IPS-18c (cell line): Measurements from ENCODE around the gene NFE2L1.
A peak's percentile ranks its signal among the peaks of the same experiment; 100 is the strongest.
"Not testable (repeated sequence)": the region's sequence is repeated elsewhere in the genome, so short reads cannot be mapped to it uniquely, and the experiment has no call there.

ENCODE experiments used
- H3K4me3 ChIP-seq: 2 replicates; pipeline ENCODE4 v1.7.0; 2013; ENCODE audit warnings: low read depth, mild to moderate bottlenecking, low read length, moderate library complexity; ENCODE audit not compliant: insufficient read depth
- H3K9me3 ChIP-seq: one replicate; pipeline ENCODE4 v1.6.1; 2013; ENCODE audit warnings: mild to moderate bottlenecking, low read length, moderate library complexity; ENCODE audit not compliant: control insufficient read depth, insufficient read depth

NFE2L1 gene

DNA sequence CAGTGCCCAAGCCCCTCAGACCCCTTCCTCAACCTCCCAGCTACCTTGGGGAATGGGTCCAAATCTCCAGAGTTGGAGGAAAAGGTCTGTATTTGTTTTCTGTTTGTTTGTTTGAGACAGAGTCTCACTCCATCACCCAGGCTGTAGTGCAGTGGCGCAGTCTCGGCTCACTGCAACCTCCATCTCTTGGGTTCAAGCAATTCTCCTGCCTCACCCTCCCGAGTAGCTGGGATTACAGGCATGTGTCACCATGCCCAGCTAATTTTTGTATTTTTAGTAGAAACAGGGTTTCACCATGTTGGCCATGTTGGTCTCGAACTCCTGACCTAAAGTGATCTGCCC lies 30.4 kb upstream of the NFE2L1 start:
- not testable (repeated sequence) for H3K9me3 ChIP-seq, H3K4me3 ChIP-seq

DNA sequence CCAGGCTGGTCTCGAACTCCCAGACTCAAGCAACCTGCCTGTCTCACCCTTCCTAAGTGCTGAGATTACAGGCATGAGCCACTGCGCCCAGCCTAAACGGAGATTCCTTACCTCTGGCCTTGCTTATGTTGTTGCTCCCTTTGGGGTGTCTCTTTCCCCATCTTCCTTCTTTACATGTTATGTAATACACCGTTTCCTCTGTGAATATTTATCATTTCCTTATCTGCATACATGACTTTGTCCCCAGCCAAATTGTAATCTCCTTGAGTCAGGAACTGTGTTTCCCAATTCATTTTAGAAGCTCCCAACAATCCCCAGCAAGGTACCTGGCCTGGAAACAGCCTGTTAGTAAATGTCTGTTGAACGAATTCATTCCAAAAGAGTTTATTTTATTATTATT lies 26.2 kb upstream of the NFE2L1 start:
- peaks cover 2% of the 10 kb centered on the region for H3K9me3 ChIP-seq
- H3K4me3 ChIP-seq = no peak overlapping the region

DNA sequence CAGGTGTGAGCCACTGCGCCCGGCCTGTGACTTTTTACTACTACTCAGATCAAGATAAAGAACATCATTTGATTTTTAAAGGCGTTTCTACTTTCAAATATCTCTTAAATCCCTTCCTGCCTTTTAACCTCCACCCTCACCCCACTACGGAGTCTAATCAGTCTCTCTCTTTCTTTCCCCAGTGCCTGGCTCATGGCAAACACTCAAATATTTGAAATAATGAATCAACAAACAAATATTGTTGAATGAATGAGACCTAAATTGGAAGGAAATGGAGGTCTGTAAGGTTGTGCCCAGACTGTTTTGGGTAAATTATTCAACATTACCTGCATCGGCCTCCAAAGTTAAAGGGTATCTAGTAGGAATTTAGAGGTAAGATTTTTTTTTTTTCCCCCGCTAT lies 25.3 kb upstream of the NFE2L1 start:
- Histone ChIP-seq H3K4me3 (no peak overlapping the region), H3K9me3 (peaks cover 2% of the 10 kb centered on the region)

DNA sequence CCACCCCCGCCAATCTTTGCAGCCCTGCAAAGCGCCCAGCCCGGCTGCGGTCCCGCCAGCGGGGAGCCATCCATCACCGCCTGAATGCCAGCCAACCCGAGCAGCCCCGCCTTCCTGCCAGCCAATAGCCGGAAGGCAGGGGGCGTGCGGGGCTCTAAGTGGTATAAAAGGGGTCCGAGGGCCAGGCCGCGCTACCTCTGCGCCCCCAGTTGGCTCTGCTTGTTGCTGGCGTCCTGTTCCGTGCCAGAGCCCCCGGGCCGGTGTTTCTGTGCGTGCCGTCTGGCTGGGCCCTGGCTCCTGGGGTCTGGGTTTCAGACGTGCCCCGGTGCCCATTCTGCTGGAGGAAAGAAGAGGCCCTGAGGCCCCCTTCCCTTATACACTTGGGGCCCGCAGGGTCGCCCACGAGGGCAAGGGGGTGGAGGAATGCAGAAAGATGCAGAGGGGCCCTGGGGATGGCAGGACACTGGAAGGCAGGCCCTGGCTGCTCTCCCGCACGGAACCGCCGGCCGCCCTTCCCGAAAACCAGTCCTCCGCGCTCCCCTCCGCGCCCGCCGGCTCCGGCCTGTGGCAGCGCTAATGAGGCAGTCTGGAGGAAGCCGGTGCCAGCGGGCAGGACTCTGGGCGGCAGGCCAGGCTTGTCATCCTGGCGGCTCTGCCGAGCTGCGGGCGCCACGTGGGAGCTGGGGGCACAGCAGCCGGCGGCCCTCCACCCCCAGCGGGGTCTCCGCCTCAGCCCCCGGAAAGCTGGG lies 24.6 kb upstream of the NFE2L1 start:
- H3K4me3 ChIP-seq = peak overlapping the region; percentile 60

GRCh38 chr17:48024149-48025039 lies 23.8 kb upstream of the NFE2L1 start:
- Histone ChIP-seq H3K4me3 (peak overlapping the region; percentile 60), H3K9me3 (peaks cover 2% of the 10 kb centered on the region)

More for the DNA sequence above, 24.6 kb upstream of the NFE2L1 start:
- peaks cover 2% of the 10 kb centered on the region for H3K9me3 ChIP-seq

GRCh38 chr17:48025040-48025903 lies 22.9 kb upstream of the NFE2L1 start:
- H3K9me3 ChIP-seq = peaks cover 2% of the 10 kb centered on the region
- peak overlapping the region; percentile 60 for H3K4me3 ChIP-seq

DNA sequence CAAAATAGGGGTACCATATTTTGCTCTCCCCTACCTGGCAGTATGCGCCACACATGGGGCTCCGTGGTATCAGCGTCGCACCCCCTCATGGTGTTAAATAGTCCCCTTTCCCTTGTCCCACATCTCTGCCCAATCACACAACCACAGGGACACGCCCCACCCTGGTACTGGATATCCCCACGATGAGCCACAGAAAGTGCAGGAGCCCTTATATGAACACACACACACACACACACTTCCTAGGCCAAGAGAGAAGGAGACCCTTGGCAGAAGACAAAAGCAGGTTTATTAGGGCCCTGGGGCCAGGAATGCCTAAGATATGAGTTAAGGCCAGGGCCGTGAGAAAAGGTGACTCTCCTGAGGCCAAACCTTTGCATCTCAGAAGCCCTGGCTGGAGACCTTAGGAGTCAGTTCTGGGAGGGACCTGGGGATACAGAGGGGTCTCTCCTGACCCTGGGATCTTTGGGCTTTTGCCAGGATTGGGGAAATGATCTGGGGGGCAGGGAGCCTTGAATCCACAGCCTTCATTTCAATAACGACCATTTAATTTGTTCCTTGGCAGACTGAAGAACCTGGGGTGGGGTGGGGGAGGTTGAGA lies 22.2 kb upstream of the NFE2L1 start:
- Histone ChIP-seq H3K4me3 (peak overlapping the region; percentile 38; the same call in 1 of the 2 replicates), H3K9me3 (peaks cover 2% of the 10 kb centered on the region)

DNA sequence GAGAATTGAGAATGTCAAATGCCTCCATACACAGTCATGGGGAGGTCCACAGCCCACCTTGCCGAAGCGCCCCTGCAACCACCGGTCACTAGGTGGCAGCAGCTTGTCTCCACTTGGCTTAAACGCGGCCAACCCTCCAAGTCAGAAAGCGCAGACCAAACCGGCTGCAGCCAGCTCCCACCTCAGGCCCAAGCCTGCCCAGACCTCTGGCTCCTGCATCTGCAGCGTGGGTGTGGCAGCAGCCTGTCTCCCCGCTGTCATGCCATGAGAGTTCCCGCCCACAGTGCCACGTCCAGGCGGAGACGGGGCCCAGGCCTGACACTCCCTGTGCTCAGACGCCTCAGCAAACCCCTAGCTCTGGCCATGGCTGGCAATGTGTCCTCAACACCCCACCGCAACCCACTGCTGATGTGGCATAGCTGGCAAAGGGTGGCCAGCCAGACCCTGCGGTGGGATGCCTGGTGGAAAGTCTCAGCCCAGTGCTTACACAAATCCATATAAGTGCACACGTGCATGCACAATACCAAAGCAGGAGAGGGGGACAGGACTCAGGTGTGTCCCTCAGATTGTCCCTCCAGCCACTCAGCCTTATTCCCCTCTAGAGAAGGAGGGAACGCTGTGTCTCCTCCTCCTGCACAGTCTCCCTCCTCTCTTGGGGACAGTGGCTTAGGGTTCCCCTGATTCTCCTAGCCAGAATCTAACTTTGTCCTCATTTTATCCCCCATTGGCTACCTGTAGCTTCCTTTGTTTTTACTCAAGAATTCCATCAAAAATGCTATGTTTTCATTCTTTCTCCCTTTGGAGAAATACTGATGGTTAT lies 21.4 kb upstream of the NFE2L1 start:
- no peak overlapping the region for H3K4me3 ChIP-seq
- H3K9me3 ChIP-seq = peaks cover 2% of the 10 kb centered on the region

GRCh38 chr17:48027322-48027981 lies 20.7 kb upstream of the NFE2L1 start:
- Histone ChIP-seq H3K4me3 (no peak overlapping the region), H3K9me3 (peaks cover 2% of the 10 kb centered on the region)

- Histone ChIP-seq H3K4me3 (no peak overlapping the region), H3K9me3 (peaks cover 2% of the 10 kb centered on the region)
Measured at GRCh38 chr17:48028736-48029135, 19.4 kb upstream of the NFE2L1 start.

GRCh38 chr17:48030531-48030930 lies 17.6 kb upstream of the NFE2L1 start:
- Histone ChIP-seq H3K9me3 (no peaks in the 10 kb centered on the region), H3K4me3 (no peak overlapping the region)

DNA sequence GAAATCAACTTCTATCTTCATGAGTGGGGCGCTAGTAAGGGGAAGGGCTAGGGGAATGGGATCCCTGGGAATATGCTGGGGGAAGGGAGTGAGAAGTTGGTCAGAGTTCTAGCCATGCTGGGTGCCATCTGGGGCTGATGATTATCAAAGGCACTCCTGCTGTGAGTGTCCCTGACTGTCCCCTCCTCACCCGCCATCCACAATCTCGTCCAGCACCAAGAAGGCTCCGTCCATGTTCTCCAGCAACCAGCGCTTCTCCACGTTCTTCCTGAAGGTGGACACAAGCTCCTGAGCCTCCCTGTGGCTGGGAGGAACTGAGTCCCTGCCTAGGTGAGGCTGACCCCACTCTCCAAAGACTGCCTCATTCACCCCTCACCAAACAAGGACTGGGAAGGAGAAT lies 16.2 kb upstream of the NFE2L1 start:
- Histone ChIP-seq H3K4me3 (no peak overlapping the region), H3K9me3 (no peaks in the 10 kb centered on the region)

DNA sequence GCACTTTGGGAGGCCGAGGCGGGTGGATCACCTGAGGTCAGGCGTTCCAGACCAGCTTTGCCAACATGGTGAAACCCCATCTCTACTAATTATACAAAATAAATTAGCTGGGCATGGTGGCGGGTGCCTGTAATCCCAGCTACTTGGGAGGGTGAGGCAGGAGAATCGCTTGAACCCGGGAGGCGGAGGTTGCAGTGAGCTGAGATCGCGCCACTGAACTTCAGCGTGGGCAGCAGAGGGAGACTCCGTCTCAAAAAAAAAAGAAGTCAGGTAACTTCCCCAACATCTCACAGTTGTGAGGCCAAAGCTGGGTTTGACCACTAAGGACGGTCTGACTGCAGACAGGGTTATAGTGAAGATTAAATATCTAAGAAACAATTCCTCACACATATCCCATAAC lies 13.4 kb upstream of the NFE2L1 start:
- H3K4me3 ChIP-seq, H3K9me3 ChIP-seq: not testable (repeated sequence)

DNA sequence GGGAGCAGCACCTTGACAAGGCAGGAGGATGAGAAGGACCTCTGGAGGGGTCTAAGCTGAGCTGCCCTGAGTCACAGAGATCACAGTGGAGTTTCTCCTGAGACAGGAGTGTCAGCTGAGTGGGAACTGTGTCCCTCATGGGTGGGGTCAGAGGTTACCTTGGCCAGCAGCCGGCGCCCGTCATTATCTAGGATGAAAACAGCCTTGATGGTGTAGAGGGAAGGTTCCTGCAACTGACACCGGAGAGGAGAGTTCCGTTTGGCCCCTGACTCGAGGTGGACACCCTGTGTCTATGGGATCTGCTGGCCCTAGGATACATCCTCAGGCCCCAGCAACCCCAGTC lies 11.5 kb upstream of the NFE2L1 start:
- Histone ChIP-seq H3K4me3 (no peak overlapping the region), H3K9me3 (no peaks in the 10 kb centered on the region)

- Histone ChIP-seq H3K9me3 (no peaks in the 10 kb centered on the region), H3K4me3 (peak within 1 kb of the TSS; percentile 64)
Measured at GRCh38 chr17:48037036-48037837, 10.9 kb upstream of the NFE2L1 start, which contains the start of gene COPZ2. COPZ2 (minus strand) TSS chr17:48037797; CDS start chr17:48037777, 20 bp downstream.
